Mesothelial cell of epicardium (in vitro differentiated cells): ENCODE measurements around the gene TMEM156. TPM values are rescaled to one million over a fixed set of nuclear protein-coding genes. Genes with fewer than 3 reads are reported as not detected.

Experiments used
- DNase-seq, 2 experiments: peaks; one replicate each; pipeline ENCODE4 v3.0.0; 2021; ENCODE audit warnings: low spot score in 2 of 2; ENCODE audit not compliant: unreplicated experiment in 2 of 2
- H3K27ac Mint-ChIP-seq: 2 replicates; pipeline ENCODE4 v1.8.0; 2021; ENCODE audit warnings: mixed read lengths
- H3K27me3 Mint-ChIP-seq: 2 replicates; pipeline ENCODE4 v1.8.0; 2021; ENCODE audit warnings: low read depth, mixed read lengths
- H3K36me3 Mint-ChIP-seq: 2 replicates; pipeline ENCODE4 v1.8.0; 2021; ENCODE audit warnings: mixed read lengths
- H3K4me1 Mint-ChIP-seq: 2 replicates; pipeline ENCODE4 v1.8.0; 2021; ENCODE audit warnings: mixed read lengths
- H3K4me3 Mint-ChIP-seq: 2 replicates; pipeline ENCODE4 v1.8.0; 2021; ENCODE audit warnings: mild to moderate bottlenecking, moderate library complexity, mixed read lengths
- H3K9me3 Mint-ChIP-seq: 2 replicates; pipeline ENCODE4 v1.8.0; 2021; ENCODE audit warnings: mixed read lengths
- CTCF ChIP-seq: fragments of 200-600 bp; sonication (generic); IDR thresholded peaks from one replicate; pipeline ENCODE4 v1.5.0; 2021; ENCODE audit warnings: antibody characterized with exemption; ENCODE audit not compliant: unreplicated experiment
- total RNA-seq: library from RNA; stranded (reverse); gene quantifications from 3 replicates; pipeline ENCODE4 v1.2.1, GENCODE V29; 2021

The TMEM156 gene
- total RNA-seq, 1 donor from 2014 or later: not detected

GRCh38 chr4:39047681-39048080 is 15.5 kb upstream of the TMEM156 start:
- H3K36me3 Mint-ChIP-seq: no peaks in the 10 kb centered on the region
- TF ChIP-seq CTCF: no peak
- no peaks in the 10 kb centered on the region for H3K27me3 Mint-ChIP-seq
- H3K4me1 Mint-ChIP-seq: peaks cover 30% of the 10 kb centered on the region
- H3K4me3 Mint-ChIP-seq: no peak overlapping the region
- no peaks in the 10 kb centered on the region for H3K9me3 Mint-ChIP-seq
- DNase-seq: no peak
- no peak overlapping the region for H3K27ac Mint-ChIP-seq

- Mint-ChIP-seq H3K27me3 (no peaks in the 10 kb centered on the region), H3K4me1 (peaks cover 36% of the 10 kb centered on the region), H3K9me3 (no peaks in the 10 kb centered on the region), H3K36me3 (no peaks in the 10 kb centered on the region), H3K27ac (peak overlapping the region; percentile 95), H3K4me3 (peak overlapping the region; percentile 84)
- no peak for TF ChIP-seq CTCF
- no peak for DNase-seq
Observed at GRCh38 chr4:39046249-39046648, 14.0 kb upstream of the TMEM156 start.

- DNase-seq: no peak
- peak overlapping the region; percentile 84 for H3K4me3 Mint-ChIP-seq
- H3K27ac Mint-ChIP-seq: peak overlapping the region; percentile 95
- no peaks in the 10 kb centered on the region for H3K36me3 Mint-ChIP-seq
- peaks cover 35% of the 10 kb centered on the region for H3K4me1 Mint-ChIP-seq
- no peaks in the 10 kb centered on the region for H3K27me3 Mint-ChIP-seq
- H3K9me3 Mint-ChIP-seq: no peaks in the 10 kb centered on the region
- no peak for TF ChIP-seq CTCF
Observed at GRCh38 chr4:39045827-39046221, 13.6 kb upstream of the TMEM156 start.

GRCh38 chr4:39044956-39045826 is 13.0 kb upstream of the TMEM156 start:
- Mint-ChIP-seq H3K27ac (peak overlapping the region; percentile 95), H3K36me3 (no peaks in the 10 kb centered on the region), H3K4me3 (peak overlapping the region; percentile 84), H3K4me1 (peaks cover 33% of the 10 kb centered on the region), H3K27me3 (no peaks in the 10 kb centered on the region), H3K9me3 (no peaks in the 10 kb centered on the region)
- no peak for TF ChIP-seq CTCF
- DNase-seq: peak in 1 of 2 experiments; percentile 55

GRCh38 chr4:39044364-39044955 is 12.3 kb upstream of the TMEM156 start:
- peak overlapping the region; percentile 91 for H3K27ac Mint-ChIP-seq
- DNase-seq: peak; percentile 82 to 85

More at GRCh38 chr4:39044364-39044955, 12.3 kb upstream of the TMEM156 start:
- peaks cover 33% of the 10 kb centered on the region for H3K4me1 Mint-ChIP-seq
- H3K27me3 Mint-ChIP-seq: no peaks in the 10 kb centered on the region
- H3K9me3 Mint-ChIP-seq: no peaks in the 10 kb centered on the region
- H3K4me3 Mint-ChIP-seq: peak overlapping the region; percentile 82
- no peaks in the 10 kb centered on the region for H3K36me3 Mint-ChIP-seq
- no peak for TF ChIP-seq CTCF
